Endodermal cell (in vitro differentiated cells): Measurements from ENCODE around the gene CCSER1. TPM values are rescaled to one million over a fixed set of nuclear protein-coding genes. Genes with fewer than 3 reads are reported as not detected.

Experiments
- DNase-seq: peaks from one replicate; pipeline ENCODE4 v3.0.0-alpha.2; 2017
- H3K27ac ChIP-seq: 2 replicates; pipeline ENCODE4 v1.5.1; 2013; ENCODE audit warnings: mild to moderate bottlenecking, low read depth, low read length, moderate library complexity
- H3K27me3 ChIP-seq: 2 replicates; pipeline ENCODE4 v1.6.1; 2013; ENCODE audit warnings: mild to moderate bottlenecking, low read length, moderate library complexity; ENCODE audit not compliant: insufficient read depth, control insufficient read depth, poor library complexity, severe bottlenecking
- H3K36me3 ChIP-seq: 2 replicates; pipeline ENCODE4 v1.7.0; 2013; ENCODE audit warnings: mild to moderate bottlenecking, low read length, moderate library complexity; ENCODE audit not compliant: control insufficient read depth, insufficient read depth
- H3K4me1 ChIP-seq: one replicate; pipeline ENCODE4 v1.7.0; 2013; ENCODE audit warnings: low read length; ENCODE audit not compliant: control insufficient read depth, insufficient read depth
- H3K4me3 ChIP-seq: 2 replicates; pipeline ENCODE4 v1.5.1; 2013; ENCODE audit warnings: mild to moderate bottlenecking, low read length, moderate library complexity
- H3K9ac ChIP-seq: 2 replicates; pipeline ENCODE4 v1.6.1; 2013; ENCODE audit warnings: mild to moderate bottlenecking, low read length, moderate library complexity; ENCODE audit not compliant: poor library complexity, severe bottlenecking; ENCODE audit errors: extremely low read depth
- H3K9me3 ChIP-seq: 2 replicates; pipeline ENCODE4 v1.6.1; 2013; ENCODE audit warnings: mild to moderate bottlenecking, low read length, moderate library complexity; ENCODE audit not compliant: control insufficient read depth
- H3K27ac Mint-ChIP-seq: 2 replicates; pipeline ENCODE4 v1.8.0; 2020; ENCODE audit warnings: mixed read lengths
- H3K27me3 Mint-ChIP-seq: 2 replicates; pipeline ENCODE4 v1.8.0; 2021; ENCODE audit warnings: mild to moderate bottlenecking, mixed read lengths; ENCODE audit not compliant: insufficient read depth
- H3K36me3 Mint-ChIP-seq: 2 replicates; pipeline ENCODE4 v1.8.0; 2020; ENCODE audit warnings: low read depth, mixed read lengths
- H3K4me1 Mint-ChIP-seq: 2 replicates; pipeline ENCODE4 v1.8.0; 2020; ENCODE audit warnings: mixed read lengths
- H3K4me3 Mint-ChIP-seq: 2 replicates; pipeline ENCODE4 v1.8.0; 2020; ENCODE audit warnings: mild to moderate bottlenecking, moderate library complexity, mixed read lengths
- H3K9me3 Mint-ChIP-seq: 2 replicates; pipeline ENCODE4 v1.8.0; 2020; ENCODE audit warnings: mild to moderate bottlenecking, mixed read lengths
- WGBS, 2 experiments: methylation state at CpG; one replicate each; pipeline versions ENCODE4 v1.1.5 to v1.1.7; 2013; ENCODE audit warnings: missing lambda C conversion rate in 2 of 2, mixed read lengths in 1 of 2; ENCODE audit not compliant: insufficient coverage in 1 of 2, insufficient read length in 1 of 2; 5-methylcytosine and 5-hydroxymethylcytosine counted together
- total RNA-seq, 2 donors: library from RNA; stranded (reverse); fragmentation: NEBNext Ultra II Directional in 1 of 2; extraction: Animal tissue kit (Norgen Biotek cat#: 25700) in 1 of 2; gene quantifications; 2 replicates in 1 of 2; 3 replicates in 1 of 2; pipeline ENCODE4 v1.2.1, GENCODE V29; 2021
- TF ChIP-seq, protein P1 (sequence below): fragments of 200-600 bp; sonication (generic); conservative IDR thresholded peaks from 2 replicates; pipeline ENCODE4 v1.5.0; 2021; ENCODE audit warnings: antibody characterized with exemption, mild to moderate bottlenecking

CCSER1 gene
- total RNA-seq, 2 donors from 2014 or later, result 1.1 to 2.2 TPM

DNA sequence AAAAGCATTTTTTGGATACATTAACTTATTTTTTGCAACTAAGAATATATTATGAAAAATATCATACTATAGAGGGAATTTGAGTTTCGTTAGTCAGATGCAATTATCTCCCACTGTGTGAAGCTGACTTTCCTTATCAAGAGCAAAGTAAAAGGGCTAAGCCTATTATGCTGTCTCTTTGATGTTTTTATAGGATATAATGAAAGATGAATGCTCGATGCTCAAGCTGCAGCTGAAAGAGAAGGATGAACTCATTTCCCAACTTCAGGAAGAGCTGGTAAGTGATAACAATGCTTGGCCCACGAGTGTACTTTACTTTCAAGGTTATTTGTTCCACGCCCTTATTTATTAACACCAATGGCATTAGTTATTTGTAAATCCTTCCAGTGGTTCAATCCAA lies 688.4 kb downstream of the CCSER1 start:
- H3K4me3 Mint-ChIP-seq, result no peak overlapping the region
- H3K36me3 ChIP-seq, result no peaks in the 10 kb centered on the region
- H3K9me3 Mint-ChIP-seq, result peaks cover 29% of the 10 kb centered on the region
- no peak for DNase-seq
- no peaks in the 10 kb centered on the region for H3K4me1 ChIP-seq
- H3K27ac Mint-ChIP-seq, result no peak overlapping the region
- WGBS, 2 experiments, result 79 to 83% methylated on average over 3 to 4 of the region's 4 CpGs
- H3K4me1 Mint-ChIP-seq, result no peaks in the 10 kb centered on the region
- no peak overlapping the region for H3K27ac ChIP-seq
- H3K4me3 ChIP-seq, result no peak overlapping the region
- TF ChIP-seq, protein P1, sequence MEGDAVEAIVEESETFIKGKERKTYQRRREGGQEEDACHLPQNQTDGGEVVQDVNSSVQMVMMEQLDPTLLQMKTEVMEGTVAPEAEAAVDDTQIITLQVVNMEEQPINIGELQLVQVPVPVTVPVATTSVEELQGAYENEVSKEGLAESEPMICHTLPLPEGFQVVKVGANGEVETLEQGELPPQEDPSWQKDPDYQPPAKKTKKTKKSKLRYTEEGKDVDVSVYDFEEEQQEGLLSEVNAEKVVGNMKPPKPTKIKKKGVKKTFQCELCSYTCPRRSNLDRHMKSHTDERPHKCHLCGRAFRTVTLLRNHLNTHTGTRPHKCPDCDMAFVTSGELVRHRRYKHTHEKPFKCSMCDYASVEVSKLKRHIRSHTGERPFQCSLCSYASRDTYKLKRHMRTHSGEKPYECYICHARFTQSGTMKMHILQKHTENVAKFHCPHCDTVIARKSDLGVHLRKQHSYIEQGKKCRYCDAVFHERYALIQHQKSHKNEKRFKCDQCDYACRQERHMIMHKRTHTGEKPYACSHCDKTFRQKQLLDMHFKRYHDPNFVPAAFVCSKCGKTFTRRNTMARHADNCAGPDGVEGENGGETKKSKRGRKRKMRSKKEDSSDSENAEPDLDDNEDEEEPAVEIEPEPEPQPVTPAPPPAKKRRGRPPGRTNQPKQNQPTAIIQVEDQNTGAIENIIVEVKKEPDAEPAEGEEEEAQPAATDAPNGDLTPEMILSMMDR, result no peak
- H3K9me3 ChIP-seq, result peaks cover 25% of the 10 kb centered on the region
- no peaks in the 10 kb centered on the region for H3K27me3 ChIP-seq
- H3K27me3 Mint-ChIP-seq, result no peaks in the 10 kb centered on the region
- no peak overlapping the region for H3K9ac ChIP-seq
- peaks cover 10% of the 10 kb centered on the region for H3K36me3 Mint-ChIP-seq

DNA sequence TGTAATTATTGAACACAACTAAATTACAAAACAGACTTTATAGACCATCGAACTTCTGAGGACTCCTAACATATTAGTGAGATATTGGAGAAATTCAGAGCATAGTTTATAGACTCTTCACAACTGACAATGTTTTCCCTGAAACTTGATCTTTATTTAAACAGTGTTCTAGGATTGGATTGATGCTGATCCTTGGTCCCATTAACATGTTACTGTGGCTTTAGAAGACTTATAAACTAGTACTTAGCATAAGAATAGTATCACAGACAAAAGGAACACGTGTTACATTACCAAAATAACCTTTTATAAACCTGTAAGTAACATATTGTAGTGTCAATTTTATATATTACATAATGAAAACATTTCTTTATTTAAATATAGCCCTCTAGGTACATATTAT lies 689.6 kb downstream of the CCSER1 start:
- TF ChIP-seq, protein P1, result no peak

GRCh38 chr4:90824266-90825150 lies 697.3 kb downstream of the CCSER1 start:
- no peak overlapping the region for H3K27ac Mint-ChIP-seq
- no peak overlapping the region for H3K27ac ChIP-seq
- no peaks in the 10 kb centered on the region for H3K27me3 ChIP-seq
- no peaks in the 10 kb centered on the region for H3K4me1 Mint-ChIP-seq
- no peaks in the 10 kb centered on the region for H3K9me3 ChIP-seq
- H3K9ac ChIP-seq, result no peak overlapping the region
- WGBS, 2 experiments, result 75 to 91% methylated on average over 1 of the region's 2 CpGs
- no peak for DNase-seq
- no peaks in the 10 kb centered on the region for H3K27me3 Mint-ChIP-seq
- no peaks in the 10 kb centered on the region for H3K36me3 Mint-ChIP-seq
- no peak overlapping the region for H3K4me3 Mint-ChIP-seq
- no peaks in the 10 kb centered on the region for H3K4me1 ChIP-seq
- H3K36me3 ChIP-seq, result no peaks in the 10 kb centered on the region
- no peaks in the 10 kb centered on the region for H3K9me3 Mint-ChIP-seq
- TF ChIP-seq, protein P1, result no peak
- no peak overlapping the region for H3K4me3 ChIP-seq

More for the DNA sequence above, 689.6 kb downstream of the CCSER1 start:
- no CpG with 5 or more reads among the region's 2 CpGs for WGBS, 2 experiments
- no peak overlapping the region for H3K27ac Mint-ChIP-seq
- no peak for DNase-seq
- peaks cover 29% of the 10 kb centered on the region for H3K9me3 Mint-ChIP-seq
- Histone ChIP-seq H3K4me3 (no peak overlapping the region), H3K27me3 (no peaks in the 10 kb centered on the region), H3K27ac (no peak overlapping the region), H3K9me3 (peaks cover 25% of the 10 kb centered on the region), H3K36me3 (no peaks in the 10 kb centered on the region), H3K9ac (no peak overlapping the region), H3K4me1 (no peaks in the 10 kb centered on the region)
- H3K36me3 Mint-ChIP-seq, result peaks cover 10% of the 10 kb centered on the region
- no peak overlapping the region for H3K4me3 Mint-ChIP-seq
- no peaks in the 10 kb centered on the region for H3K4me1 Mint-ChIP-seq
- H3K27me3 Mint-ChIP-seq, result no peaks in the 10 kb centered on the region
